Mesendoderm (in vitro differentiated cells): ENCODE measurements around the gene CCDC167.

Experiments used
- DNase-seq: peaks from one replicate; pipeline ENCODE4 v3.0.0; 2013
- H2AK5ac ChIP-seq: 2 replicates; pipeline ENCODE4 v1.6.1; 2013; ENCODE audit warnings: low read length, inconsistent platforms
- H2BK120ac ChIP-seq: 2 replicates; pipeline ENCODE4 v1.6.1; 2013; ENCODE audit warnings: low read depth, mild to moderate bottlenecking, low read length, moderate library complexity, mixed read lengths
- H2BK15ac ChIP-seq: replicated peaks from 2 replicates; pipeline ENCODE4 v1.6.1; 2013; ENCODE audit warnings: low read depth, mild to moderate bottlenecking, moderate library complexity
- H2BK5ac ChIP-seq: 2 replicates; pipeline ENCODE4 v1.6.1; 2013; ENCODE audit warnings: low read length, inconsistent platforms
- H3K18ac ChIP-seq: 2 replicates; pipeline ENCODE4 v1.6.1; 2013; ENCODE audit warnings: mild to moderate bottlenecking, low read length, mixed read lengths
- H3K23ac ChIP-seq: one replicate; pipeline ENCODE4 v1.6.1; 2013; ENCODE audit warnings: low read length
- H3K27ac ChIP-seq: 2 replicates; pipeline ENCODE4 v1.5.1; 2013; ENCODE audit warnings: low read depth, mild to moderate bottlenecking, inconsistent platforms, low read length, moderate library complexity
- H3K27me3 ChIP-seq: 2 replicates; pipeline ENCODE4 v1.6.1; 2013; ENCODE audit warnings: low read length, control low read depth, mild to moderate bottlenecking, inconsistent platforms; ENCODE audit not compliant: insufficient read depth, poor library complexity
- H3K36me3 ChIP-seq: 2 replicates; pipeline ENCODE4 v1.6.1; 2013; ENCODE audit warnings: low read length, inconsistent platforms; ENCODE audit not compliant: control insufficient read depth, insufficient read depth
- H3K4ac ChIP-seq: one replicate; pipeline ENCODE4 v1.6.1; 2013; ENCODE audit warnings: low read depth, mild to moderate bottlenecking, low read length, moderate library complexity
- H3K4me1 ChIP-seq: 2 replicates; pipeline ENCODE4 v1.6.1; 2013; ENCODE audit warnings: low read depth, low read length, inconsistent platforms; ENCODE audit not compliant: control insufficient read depth
- H3K4me2 ChIP-seq: 2 replicates; pipeline ENCODE4 v1.6.1; 2013; ENCODE audit warnings: low read length
- H3K4me3 ChIP-seq: 2 replicates; pipeline ENCODE4 v1.5.1; 2013; ENCODE audit warnings: mild to moderate bottlenecking, low read length
- H3K56ac ChIP-seq: one replicate; pipeline ENCODE4 v1.6.1; 2013; ENCODE audit warnings: low read length
- H3K79me1 ChIP-seq: 2 replicates; pipeline ENCODE4 v1.6.1; 2013; ENCODE audit warnings: low read length, inconsistent platforms
- H3K79me2 ChIP-seq: 2 replicates; pipeline ENCODE4 v1.6.1; 2013; ENCODE audit warnings: mild to moderate bottlenecking, low read length; ENCODE audit not compliant: control insufficient read depth, insufficient read depth
- H3K9ac ChIP-seq: 2 replicates; pipeline ENCODE4 v1.6.1; 2013; ENCODE audit warnings: low read length, inconsistent platforms
- H4K5ac ChIP-seq: one replicate; pipeline ENCODE4 v1.6.1; 2013; ENCODE audit warnings: low read length
- H4K8ac ChIP-seq: one replicate; pipeline ENCODE4 v1.6.1; 2013; ENCODE audit warnings: low read depth, mild to moderate bottlenecking, control low read depth, low read length, moderate library complexity
- WGBS: extraction: QIAGEN DNeasy Blood & Tissue Kit; methylation state at CpG from one replicate; pipeline ENCODE4 v1.1.7; 2013; ENCODE audit warnings: low lambda C conversion rate, missing lambda C conversion rate; ENCODE audit not compliant: insufficient coverage; ENCODE audit errors: extremely low coverage; 5-methylcytosine and 5-hydroxymethylcytosine counted together

CCDC167 gene

GRCh38 chr6:37438930-37439329 lies 60.8 kb downstream of the CCDC167 start:
- Histone ChIP-seq H3K27me3 (no peaks in the 10 kb centered on the region), H3K27ac (no peak overlapping the region), H3K23ac (no peak overlapping the region), H3K9ac (no peak overlapping the region), H2BK120ac (no peak overlapping the region), H2AK5ac (no peak overlapping the region), H4K8ac (no peak overlapping the region), H2BK5ac (no peak overlapping the region), H3K79me1 (peaks cover 8% of the 10 kb centered on the region), H3K4ac (no peak overlapping the region), H4K5ac (no peak overlapping the region), H3K4me2 (no peak overlapping the region), H3K4me1 (no peaks in the 10 kb centered on the region), H3K56ac (no peak overlapping the region), H2BK15ac (no peak overlapping the region), H3K79me2 (peaks cover 4% of the 10 kb centered on the region), H3K36me3 (no peaks in the 10 kb centered on the region), H3K18ac (no peak overlapping the region), H3K4me3 (no peak overlapping the region)
- no CpG with 5 or more reads among the region's 1 CpG for WGBS
- no peak for DNase-seq

- Histone ChIP-seq H4K5ac (no peak overlapping the region), H3K4me3 (no peak overlapping the region), H3K79me1 (peaks cover 10% of the 10 kb centered on the region), H3K23ac (no peak overlapping the region), H3K9ac (no peak overlapping the region), H4K8ac (no peak overlapping the region), H2BK5ac (no peak overlapping the region), H3K4ac (no peak overlapping the region), H3K4me2 (no peak overlapping the region), H2BK120ac (no peak overlapping the region), H2AK5ac (no peak overlapping the region), H3K79me2 (peaks cover 8% of the 10 kb centered on the region), H3K27ac (no peak overlapping the region), H3K18ac (no peak overlapping the region), H3K4me1 (peaks cover 2% of the 10 kb centered on the region), H2BK15ac (no peak overlapping the region), H3K36me3 (no peaks in the 10 kb centered on the region), H3K56ac (no peak overlapping the region), H3K27me3 (no peaks in the 10 kb centered on the region)
- WGBS = no CpG with 5 or more reads among the region's 5 CpGs
- peak; percentile 20 for DNase-seq
These were observed 63.9 kb downstream of the CCDC167 start for GRCh38 chr6:37435816-37436215.

- peaks cover 8% of the 10 kb centered on the region for H3K79me2 ChIP-seq
- no peak overlapping the region for H3K4me3 ChIP-seq
- no peak overlapping the region for H2AK5ac ChIP-seq
- no peak overlapping the region for H3K4ac ChIP-seq
- no peak overlapping the region for H3K56ac ChIP-seq
- H3K4me2 ChIP-seq = no peak overlapping the region
- H2BK120ac ChIP-seq = no peak overlapping the region
- H3K9ac ChIP-seq = no peak overlapping the region
- H3K23ac ChIP-seq = no peak overlapping the region
- H3K36me3 ChIP-seq = no peaks in the 10 kb centered on the region
- no CpG with 5 or more reads among the region's 4 CpGs for WGBS
- H4K8ac ChIP-seq = no peak overlapping the region
- H2BK5ac ChIP-seq = no peak overlapping the region
- DNase-seq = no peak
- H3K27me3 ChIP-seq = no peaks in the 10 kb centered on the region
- H3K18ac ChIP-seq = no peak overlapping the region
- H3K27ac ChIP-seq = no peak overlapping the region
- H3K4me1 ChIP-seq = peaks cover 2% of the 10 kb centered on the region
- H2BK15ac ChIP-seq = no peak overlapping the region
- peaks cover 10% of the 10 kb centered on the region for H3K79me1 ChIP-seq
- no peak overlapping the region for H4K5ac ChIP-seq
These were observed 64.3 kb downstream of the CCDC167 start for GRCh38 chr6:37435373-37435772.

- Histone ChIP-seq H3K27ac (no peak overlapping the region), H3K4me2 (peak overlapping the region; percentile 97), H3K56ac (peak overlapping the region; percentile 91), H3K18ac (no peak overlapping the region), H2BK120ac (no peak overlapping the region), H3K79me2 (peaks cover 8% of the 10 kb centered on the region), H4K8ac (no peak overlapping the region), H3K23ac (no peak overlapping the region), H2AK5ac (peak overlapping the region; percentile 17), H3K79me1 (peaks cover 10% of the 10 kb centered on the region), H3K36me3 (no peaks in the 10 kb centered on the region), H3K9ac (peak overlapping the region; percentile 71), H3K4ac (no peak overlapping the region), H3K4me1 (peaks cover 2% of the 10 kb centered on the region), H3K4me3 (peak overlapping the region; percentile 71), H4K5ac (no peak overlapping the region), H2BK15ac (no peak overlapping the region), H2BK5ac (no peak overlapping the region), H3K27me3 (no peaks in the 10 kb centered on the region)
- no CpG with 5 or more reads among the region's 13 CpGs for WGBS
- DNase-seq = peak; percentile 22
These were observed 65.9 kb downstream of the CCDC167 start for GRCh38 chr6:37433657-37434271.
